Esophagus mucosa (tissue), 1 donor: ENCODE results near the gene EFCAB5. TPM values are rescaled to one million over a fixed set of nuclear protein-coding genes. Genes with fewer than 3 reads are reported as not detected.
"Not testable (repeated sequence)": the region's sequence is repeated elsewhere in the genome, so short reads cannot be mapped to it uniquely, and the experiment has no call there.

Experiments
- ATAC-seq: fragments of 200-7000 bp; cut with Tn5 transposase; one replicate; pipeline ENCODE4 v1.9.1; 2020
- total RNA-seq: library from RNA; stranded (reverse); gene quantifications from one replicate; pipeline ENCODE4 v1.2.4, GENCODE V29; 2023
- donor health status: DM: yes; HTN: yes; CAD: no.

The EFCAB5 gene
- total RNA-seq, 1 donor from 2014 or later = not detected

GRCh38 chr17:30011934-30012333 lies 70.5 kb downstream of the EFCAB5 start:
- not testable (repeated sequence) for ATAC-seq

GRCh38 chr17:30021708-30022317 lies 80.4 kb downstream of the EFCAB5 start:
- ATAC-seq = peak; percentile 53

GRCh38 chr17:30025325-30025724 lies 83.9 kb downstream of the EFCAB5 start:
- ATAC-seq = not testable (repeated sequence)

GRCh38 chr17:30027676-30028075 lies 86.2 kb downstream of the EFCAB5 start:
- ATAC-seq = no peak

- ATAC-seq = no peak
Measured at GRCh38 chr17:30031214-30031869, 89.9 kb downstream of the EFCAB5 start.

GRCh38 chr17:30035369-30035768 lies 93.9 kb downstream of the EFCAB5 start:
- ATAC-seq = no peak

GRCh38 chr17:30040719-30041518 lies 99.5 kb downstream of the EFCAB5 start:
- ATAC-seq = not testable (repeated sequence)

GRCh38 chr17:30041551-30041950 lies 100.1 kb downstream of the EFCAB5 start:
- ATAC-seq = no peak

GRCh38 chr17:30062372-30062771 lies 120.9 kb downstream of the EFCAB5 start:
- ATAC-seq = no peak

GRCh38 chr17:30064738-30065137 lies 123.3 kb downstream of the EFCAB5 start:
- ATAC-seq = no peak

GRCh38 chr17:30068465-30068864 lies 127.0 kb downstream of the EFCAB5 start:
- no peak for ATAC-seq

GRCh38 chr17:30074254-30074653 lies 132.8 kb downstream of the EFCAB5 start:
- no peak for ATAC-seq

- ATAC-seq = no peak
Measured at GRCh38 chr17:30074730-30075129, 133.3 kb downstream of the EFCAB5 start.

GRCh38 chr17:30082773-30083172 lies 141.3 kb downstream of the EFCAB5 start:
- ATAC-seq = no peak

- no peak for ATAC-seq
Measured at GRCh38 chr17:30084788-30085187, 143.4 kb downstream of the EFCAB5 start.

GRCh38 chr17:30086896-30087295 lies 145.5 kb downstream of the EFCAB5 start:
- no peak for ATAC-seq

GRCh38 chr17:30087431-30087830 lies 146.0 kb downstream of the EFCAB5 start:
- ATAC-seq = not testable (repeated sequence)

- no peak for ATAC-seq
Measured at GRCh38 chr17:30091121-30091670, 149.8 kb downstream of the EFCAB5 start.

GRCh38 chr17:30091771-30092170 lies 150.3 kb downstream of the EFCAB5 start:
- ATAC-seq = no peak

GRCh38 chr17:30092886-30093285 lies 151.5 kb downstream of the EFCAB5 start:
- no peak for ATAC-seq

- peak; percentile 57 for ATAC-seq
Measured at GRCh38 chr17:30093463-30094147, 152.2 kb downstream of the EFCAB5 start.

GRCh38 chr17:30095507-30096244 lies 154.2 kb downstream of the EFCAB5 start:
- ATAC-seq = peak; percentile 57
